HG02884 (cell line): Measurements from ENCODE around the gene PHOX2B.

ENCODE experiments used
- ATAC-seq: cut with Tn5 transposase; IDR thresholded peaks from one replicate; pipeline ENCODE4 v1.9.1; 2021; ENCODE audit warnings: mild to moderate bottlenecking, moderate library complexity; ENCODE audit not compliant: unreplicated experiment

Gene PHOX2B

DNA sequence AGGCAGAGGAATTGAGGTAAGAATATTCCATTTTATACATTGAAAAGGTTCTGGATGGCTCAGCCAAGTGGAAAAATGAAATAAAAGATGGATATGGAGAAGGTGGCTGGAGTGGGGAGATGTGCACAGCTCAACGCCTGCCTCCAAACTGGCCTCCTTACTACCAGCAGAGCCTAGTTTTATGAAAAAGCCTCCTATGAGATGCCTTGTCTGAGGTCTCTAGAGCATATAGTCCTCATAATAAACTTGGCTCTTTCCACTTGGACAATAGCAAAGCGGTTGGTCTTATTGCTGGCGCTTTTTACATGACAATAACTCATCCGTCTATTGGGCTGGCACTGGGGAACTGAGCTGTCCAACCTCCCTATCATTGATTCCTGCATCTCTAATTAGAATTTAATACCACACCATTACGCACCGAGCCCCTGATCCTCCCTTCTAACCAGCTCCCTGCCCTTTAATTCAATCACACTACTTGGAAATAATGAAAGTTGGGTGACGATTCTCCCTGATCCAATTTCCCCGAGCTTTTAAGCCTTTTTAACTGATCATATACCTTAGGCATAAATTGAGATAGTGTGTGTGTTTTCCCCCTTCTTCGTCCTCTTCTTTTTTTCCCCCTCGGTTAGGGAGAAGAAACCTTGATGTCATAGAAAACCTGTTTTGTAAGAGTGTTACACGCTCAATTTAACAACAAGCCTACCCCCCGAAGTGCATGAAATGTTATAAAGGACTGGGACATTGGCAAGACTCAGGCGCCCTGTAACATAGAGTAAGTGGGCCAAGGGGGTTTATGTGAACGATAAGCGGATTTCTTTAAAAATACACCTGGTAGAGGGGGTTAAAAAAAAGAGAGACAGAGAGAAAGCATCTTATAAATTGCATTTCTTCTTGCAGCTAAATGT, at the start of gene PHOX2B:
Gene PHOX2B (minus strand): TSS at position 155 of the 905 bp plus-strand sequence. CDS start 115 bp downstream, at position 40.
- no peak for ATAC-seq

GRCh38 chr4:41797260-41797659, 48.7 kb upstream of the PHOX2B start:
- ATAC-seq = no peak

- ATAC-seq = no peak
These were observed 48.2 kb upstream of the PHOX2B start for GRCh38 chr4:41796545-41797210.

- ATAC-seq = no peak
These were observed 47.4 kb upstream of the PHOX2B start for GRCh38 chr4:41795796-41796385.

GRCh38 chr4:41792166-41792565, 43.6 kb upstream of the PHOX2B start:
- ATAC-seq = no peak

- no peak for ATAC-seq
These were observed 43.0 kb upstream of the PHOX2B start for GRCh38 chr4:41791557-41791956.

DNA sequence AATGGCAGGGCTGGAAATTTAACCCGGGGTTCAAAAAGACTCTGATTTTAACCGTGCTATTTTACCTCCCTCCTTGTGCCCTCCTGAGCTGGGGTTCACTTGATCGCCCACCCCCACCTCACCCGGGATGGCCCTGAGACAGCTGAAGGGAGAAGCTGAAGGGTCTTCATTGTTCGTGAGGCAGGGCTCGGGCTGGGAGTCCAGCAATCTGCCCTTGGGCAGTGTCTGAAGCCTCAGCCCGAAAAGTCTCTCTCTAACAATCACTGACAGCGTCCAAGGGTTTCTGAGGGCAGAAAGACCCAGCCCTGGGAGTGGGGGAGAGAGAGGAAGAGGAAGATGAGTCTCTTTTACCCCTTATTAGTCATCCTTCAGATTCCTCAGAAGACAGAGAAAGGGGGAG, 39.4 kb upstream of the PHOX2B start:
- no peak for ATAC-seq

DNA sequence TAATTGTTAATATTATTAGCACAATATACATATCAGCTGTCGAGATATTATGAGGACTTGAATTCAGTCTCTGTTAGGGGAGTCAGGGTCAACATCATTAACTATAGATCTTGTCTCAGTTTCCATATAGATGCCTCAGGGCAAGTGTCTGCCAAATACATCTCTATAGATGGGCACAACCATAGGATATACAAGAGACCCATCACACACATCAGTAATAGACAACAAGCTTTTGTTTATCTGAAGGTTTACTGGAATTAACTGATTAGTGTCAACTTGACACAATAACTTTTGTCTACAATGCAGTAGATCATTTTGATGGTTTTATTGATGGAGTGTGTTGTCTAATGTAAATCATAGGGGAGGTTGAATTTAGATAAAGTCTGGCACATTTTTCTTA, 37.1 kb upstream of the PHOX2B start:
- no peak for ATAC-seq

DNA sequence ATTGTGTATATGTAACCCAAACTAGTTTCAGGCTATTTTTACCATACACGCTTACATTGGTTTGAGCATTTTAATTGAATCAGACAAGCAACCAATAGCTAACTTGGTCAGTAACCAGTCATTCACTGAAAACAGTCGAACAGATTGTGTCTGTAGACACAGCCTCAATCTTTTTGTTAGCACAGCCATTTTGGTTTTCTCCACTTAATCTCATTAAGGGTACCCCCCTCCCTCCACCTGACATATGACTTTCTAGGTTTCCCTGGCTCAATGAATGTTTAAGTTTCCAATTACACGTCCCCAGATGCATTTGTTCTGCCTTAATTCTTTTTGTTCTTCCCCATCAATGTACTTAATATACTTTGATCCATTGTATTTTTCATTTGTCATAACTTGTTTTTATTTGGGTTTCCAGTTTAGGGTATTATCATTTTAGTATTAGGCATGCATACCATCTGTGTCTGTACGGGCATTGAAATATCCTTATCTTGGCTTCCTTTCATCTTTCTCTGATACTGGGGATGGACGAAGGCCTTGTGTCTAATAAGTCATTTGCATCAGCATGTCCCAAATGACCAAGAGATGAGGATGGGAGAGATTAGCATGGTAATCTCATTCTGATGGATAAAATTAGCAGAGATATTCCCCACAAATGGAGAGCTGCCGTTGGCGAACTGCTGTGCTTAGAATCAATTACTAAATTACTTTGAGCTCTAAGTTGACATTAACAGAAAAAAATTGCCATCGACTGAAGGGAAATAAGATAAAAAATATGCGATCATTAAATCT, 35.9 kb upstream of the PHOX2B start:
- no peak for ATAC-seq

GRCh38 chr4:41776466-41776865, 27.9 kb upstream of the PHOX2B start:
- no peak for ATAC-seq

DNA sequence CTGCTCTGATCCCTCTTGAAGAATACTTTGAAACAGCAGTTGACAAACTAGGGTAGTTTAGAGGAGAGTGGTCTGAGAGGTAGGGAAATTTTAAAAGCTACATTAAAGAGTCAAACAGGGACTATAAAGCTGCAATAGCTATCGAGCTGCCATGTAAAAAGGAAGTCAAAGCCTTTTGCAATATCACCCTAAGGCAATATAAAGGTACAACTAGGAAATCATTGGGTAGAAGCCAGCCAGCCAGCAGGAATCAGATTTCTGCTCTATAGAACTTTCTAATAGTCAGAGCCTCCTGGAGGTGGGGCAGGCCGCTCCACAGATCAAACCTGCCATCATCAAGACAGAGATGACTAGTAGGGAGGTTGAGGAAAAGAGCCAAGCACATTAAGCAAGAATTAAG, 15.2 kb upstream of the PHOX2B start:
- ATAC-seq = no peak

GRCh38 chr4:41758884-41759283, 10.4 kb upstream of the PHOX2B start:
- no peak for ATAC-seq

DNA sequence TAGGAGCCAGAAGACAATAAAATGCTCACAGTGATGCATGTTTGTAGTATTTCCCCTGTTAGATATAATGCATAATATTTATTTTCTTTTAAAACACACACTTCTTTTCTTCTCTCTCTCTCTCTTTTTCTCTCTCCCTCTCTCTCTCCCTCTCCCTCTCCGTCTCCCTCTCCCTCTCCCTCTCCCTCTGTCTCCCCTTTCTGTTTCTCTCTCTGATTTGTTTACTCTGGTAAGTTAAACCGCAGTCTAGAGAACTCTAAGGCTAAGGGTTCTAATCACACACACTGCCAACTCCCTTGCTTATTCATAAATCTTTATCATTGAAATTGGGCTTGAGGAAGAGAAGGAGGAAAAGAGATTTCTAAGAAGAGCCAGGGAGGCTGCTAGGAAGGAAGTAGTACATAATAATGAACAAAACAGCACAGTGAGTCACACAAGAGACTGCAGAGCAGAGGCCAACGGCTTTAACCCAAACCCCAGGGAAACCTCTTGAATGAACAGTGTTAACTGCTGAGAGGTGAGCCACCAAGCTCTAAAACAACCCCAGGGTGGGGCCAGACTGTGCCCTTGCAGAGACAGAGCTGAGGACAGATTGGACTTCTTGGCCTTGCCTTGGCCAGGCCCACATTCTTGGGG, 9.1 kb upstream of the PHOX2B start:
- no peak for ATAC-seq

GRCh38 chr4:41753942-41754341, 5.4 kb upstream of the PHOX2B start:
- no peak for ATAC-seq

DNA sequence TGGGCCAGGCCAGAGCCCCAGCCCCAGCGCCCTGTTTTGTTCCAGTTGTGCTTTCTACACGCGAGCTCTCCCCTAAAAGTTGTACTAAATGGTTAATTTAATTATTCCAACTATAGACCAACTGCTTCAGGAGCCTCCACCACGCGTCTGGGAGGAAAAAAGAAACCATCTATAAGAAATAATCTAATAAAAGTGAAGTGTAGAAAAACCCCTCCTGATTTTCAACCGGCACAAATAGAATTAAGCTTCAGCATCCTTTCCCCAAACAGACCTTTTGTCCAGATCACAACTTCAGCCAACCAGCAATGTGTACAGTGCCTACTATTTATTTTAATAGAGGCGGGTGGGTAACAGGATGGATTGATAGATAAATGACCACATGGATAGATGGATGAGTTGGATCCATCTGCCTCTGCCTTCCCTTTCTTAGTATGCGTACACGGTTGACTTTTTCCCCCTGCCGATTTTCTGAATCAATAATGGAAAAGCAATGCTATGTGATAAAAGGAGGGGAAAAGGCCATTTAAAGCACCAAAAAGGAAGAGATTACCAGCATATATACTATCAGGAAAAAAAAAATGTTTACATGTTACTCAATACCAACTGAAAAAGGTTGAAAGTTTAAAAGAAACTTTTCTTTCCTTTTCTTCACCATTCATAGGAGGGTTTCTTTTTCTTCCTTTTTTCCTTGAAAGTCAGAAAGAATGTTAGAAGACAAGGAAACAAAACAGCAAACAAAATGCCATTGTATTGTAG, 3.7 kb upstream of the PHOX2B start:
- no peak for ATAC-seq

DNA sequence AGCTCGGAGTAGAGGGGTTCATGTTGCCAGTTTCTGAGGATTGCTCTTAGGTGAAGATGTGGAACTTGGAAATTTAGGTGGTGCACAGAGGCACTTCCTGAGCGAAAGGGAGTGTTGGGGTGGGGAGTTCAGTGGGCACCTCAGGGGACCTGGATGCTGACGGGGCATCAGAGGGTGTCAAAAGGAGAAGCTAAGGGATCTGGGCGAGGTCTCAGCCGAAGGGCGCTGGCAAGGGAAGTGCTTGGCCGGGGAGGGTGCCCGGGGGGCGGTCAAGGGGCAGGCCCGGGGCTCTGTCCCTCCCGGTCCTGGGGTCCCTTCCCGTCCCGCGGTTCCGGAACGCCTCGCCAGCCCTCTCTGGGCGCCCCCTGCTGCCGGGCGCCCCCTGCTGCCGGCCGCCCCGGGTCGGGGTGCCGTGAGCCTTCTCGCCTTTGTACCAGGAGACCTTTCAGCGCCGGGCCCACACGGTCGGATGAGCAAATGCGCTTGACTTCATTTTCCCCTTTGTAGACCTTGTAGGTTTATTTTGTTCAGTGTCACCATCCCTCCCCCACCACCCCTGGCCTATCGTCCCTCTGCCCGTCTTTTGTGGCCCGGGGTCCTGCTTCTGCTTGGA, 3.0 kb upstream of the PHOX2B start:
- ATAC-seq = no peak

DNA sequence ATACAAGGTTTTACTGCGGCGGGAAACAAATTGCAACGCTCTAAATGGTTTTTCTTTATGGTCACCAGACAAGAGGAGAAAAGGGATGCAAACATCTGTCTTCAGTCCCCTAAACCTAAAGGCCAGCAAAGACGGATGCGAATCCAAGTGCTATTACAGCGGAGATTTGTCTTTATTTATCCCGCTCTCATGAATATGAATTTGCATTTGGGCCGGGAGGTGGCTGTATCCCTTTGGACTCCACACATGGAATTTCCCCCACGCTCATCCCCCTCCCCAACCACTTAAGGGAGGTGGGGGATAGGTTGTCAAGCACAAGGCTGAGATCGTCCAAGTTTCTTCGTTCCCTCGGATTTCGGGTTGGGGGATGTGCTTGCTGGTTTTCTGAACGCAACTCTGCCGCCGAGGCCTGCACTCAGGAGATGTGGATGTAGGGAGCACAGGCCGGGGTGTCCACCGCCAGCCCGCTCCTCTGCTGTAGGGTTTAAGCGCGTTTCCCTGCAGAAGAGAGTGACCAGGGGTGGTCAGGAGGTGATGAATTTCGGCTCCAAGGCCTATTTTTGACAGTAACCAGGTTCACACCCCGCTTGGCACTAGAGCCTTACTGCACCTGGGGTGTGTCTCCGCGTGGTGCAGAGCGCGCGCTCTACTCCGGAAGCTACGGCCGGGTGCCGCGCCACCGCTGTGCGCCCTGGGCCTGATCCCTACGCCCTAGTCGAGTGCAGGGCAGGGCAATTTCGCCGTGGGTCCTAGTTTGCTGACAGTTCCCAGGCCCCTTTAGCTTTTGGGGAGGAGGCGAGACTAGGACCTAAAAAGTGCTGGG, 2.3 kb upstream of the PHOX2B start:
- ATAC-seq = no peak

- no peak for ATAC-seq
These were observed 1.6 kb upstream of the PHOX2B start for GRCh38 chr4:41750121-41750625.
